GM20000 (cell line): ENCODE data around the gene GRAMD2B.

Experiments
- DNase-seq: peaks from one replicate; pipeline ENCODE4 v3.0.0; 2012; ENCODE audit warnings: low spot score
- CTCF ChIP-seq: IDR thresholded peaks from 2 replicates; pipeline ENCODE4 v1.5.1; 2012; ENCODE audit warnings: mild to moderate bottlenecking, control low read depth; ENCODE audit errors: extremely low read depth, missing control alignments

The GRAMD2B gene

DNA sequence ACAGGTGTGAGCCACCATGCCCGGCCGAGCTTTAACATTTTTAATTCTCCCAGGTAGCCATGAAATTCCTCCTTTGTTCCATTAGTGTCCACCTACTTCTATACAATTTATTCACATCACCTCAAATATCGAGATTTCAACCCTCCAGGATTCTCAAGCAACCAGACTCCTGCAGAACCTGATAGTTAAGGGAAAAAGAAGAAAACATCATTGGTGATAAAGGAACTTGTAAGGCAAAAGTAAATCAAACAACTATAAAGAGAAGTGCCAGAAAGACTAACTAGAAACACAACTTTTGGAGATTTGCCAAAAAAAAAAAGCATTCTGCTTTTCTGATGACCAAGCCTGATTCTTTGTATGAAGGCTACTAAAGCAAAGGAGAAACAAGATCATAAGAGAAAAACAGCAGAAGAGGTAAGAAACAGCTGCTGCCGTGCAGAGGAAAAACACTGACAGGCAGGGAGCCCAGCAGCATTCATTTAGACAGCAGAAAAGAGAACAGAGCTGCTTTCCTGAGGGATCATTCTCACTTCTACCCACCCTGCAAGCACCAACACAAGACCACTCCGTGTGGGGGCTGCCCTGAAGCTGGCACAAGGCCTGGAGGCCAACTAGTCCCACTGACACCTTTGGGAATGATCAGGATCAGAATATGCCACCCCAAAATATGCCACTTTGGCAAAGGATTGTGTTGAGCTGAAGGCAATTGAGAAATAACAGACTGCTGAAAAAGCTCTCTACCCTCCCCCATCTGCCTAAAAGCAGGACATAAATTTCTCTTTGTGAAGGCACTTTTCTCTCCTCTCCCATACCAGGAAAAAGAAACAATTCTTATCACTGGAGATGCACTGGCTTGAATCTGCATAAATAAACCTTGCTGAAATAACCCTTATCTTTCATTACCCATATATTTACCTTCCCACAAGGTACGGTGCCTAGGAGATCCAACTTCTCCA lies 96.7 kb downstream of the GRAMD2B start:
- DNase-seq = no peak
- TF ChIP-seq CTCF = no peak

DNA sequence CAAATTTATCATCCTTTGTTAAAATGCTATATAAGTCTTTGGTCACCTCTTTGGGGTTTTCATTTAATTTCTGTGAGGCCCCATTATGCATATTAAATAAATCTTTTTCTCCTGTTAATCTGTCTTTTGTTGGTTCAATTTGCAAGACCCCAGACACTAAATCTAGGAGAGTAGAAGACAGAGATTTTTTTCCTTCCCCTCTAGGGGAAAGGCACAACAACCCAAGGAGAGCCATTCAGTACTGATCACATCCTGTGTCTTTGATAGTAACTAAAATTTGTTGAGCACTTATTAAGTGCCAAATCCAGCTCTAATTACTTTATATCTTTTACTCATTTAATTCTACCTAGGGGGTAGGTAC lies 97.4 kb downstream of the GRAMD2B start:
- TF ChIP-seq CTCF = no peak

DNA sequence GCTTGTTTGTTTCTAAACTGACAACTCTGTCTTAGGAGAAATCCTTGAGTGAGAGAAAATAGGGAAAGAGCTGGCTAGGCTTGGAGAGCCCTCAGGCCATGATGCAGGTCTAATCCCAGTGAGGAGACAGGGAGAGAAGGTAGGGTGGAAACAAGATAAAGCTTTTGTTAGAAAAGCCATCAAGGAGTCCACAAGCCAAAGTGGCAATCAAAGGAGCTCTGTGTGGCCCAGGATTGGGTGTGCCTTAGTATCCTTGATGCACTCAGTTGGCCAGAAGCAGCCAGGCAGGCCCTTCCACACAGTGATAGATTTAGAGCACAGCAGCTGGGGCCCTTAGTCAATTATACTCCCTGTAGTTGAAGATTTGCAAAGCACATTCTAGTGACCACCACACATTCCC lies 97.9 kb downstream of the GRAMD2B start:
- DNase-seq = no peak
- no peak for TF ChIP-seq CTCF

More for the DNA sequence above, 97.4 kb downstream of the GRAMD2B start:
- no peak for DNase-seq

GRCh38 chr5:126523818-126524510 lies 100.8 kb downstream of the GRAMD2B start:
- TF ChIP-seq CTCF = no peak
- DNase-seq = no peak

GRCh38 chr5:126525630-126526245 lies 102.5 kb downstream of the GRAMD2B start:
- DNase-seq = no peak
- TF ChIP-seq CTCF = no peak

DNA sequence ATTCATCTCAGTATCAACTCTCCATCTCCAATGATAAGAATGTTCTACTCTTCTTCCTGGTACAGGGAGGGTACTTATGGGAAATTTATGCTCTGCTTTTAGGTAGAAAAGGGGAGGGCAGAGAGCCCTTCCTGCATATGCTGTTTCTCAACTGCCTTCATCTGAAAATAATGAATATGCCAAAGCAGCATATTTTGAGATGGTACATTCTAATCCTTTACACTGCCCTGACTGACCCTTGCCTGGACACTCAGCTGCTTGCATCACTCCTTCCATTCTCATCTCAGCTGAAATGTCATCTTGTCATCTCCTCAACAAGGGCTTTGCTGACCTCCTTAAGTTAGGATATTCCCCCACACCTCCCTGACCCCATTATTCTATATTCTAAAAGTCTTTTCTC lies 103.3 kb downstream of the GRAMD2B start:
- DNase-seq = no peak
- TF ChIP-seq CTCF = no peak

DNA sequence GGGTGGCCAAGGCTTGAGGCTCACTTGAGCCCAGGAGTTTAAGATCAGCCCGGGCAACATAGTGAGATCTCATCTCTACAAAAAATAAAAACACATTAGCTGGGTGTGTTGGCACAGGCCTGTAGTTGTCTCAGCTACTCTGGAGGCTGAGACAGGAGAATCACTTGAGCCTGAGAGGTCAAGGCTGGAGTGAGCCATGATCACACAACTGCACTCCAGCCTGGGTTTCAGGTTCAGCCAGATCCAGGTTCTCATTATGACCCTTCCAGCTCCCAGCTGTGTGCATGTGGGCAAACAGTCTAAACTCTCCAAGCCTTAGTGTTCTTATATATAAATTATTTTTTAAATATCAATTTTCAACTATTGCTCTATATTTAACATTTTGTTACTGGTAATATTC lies 103.9 kb downstream of the GRAMD2B start:
- DNase-seq = no peak
- no peak for TF ChIP-seq CTCF
